A204.1 (cell line): ENCODE data around the gene PSMC1.

ENCODE experiments used
- FAIRE-seq: peaks from 2 replicates; lab custom pipeline; 2012; peaks lifted over from hg19 to GRCh38; lab: Jason Lieb, UNC

PSMC1 gene

GRCh38 chr14:90302529-90303303 lies 46.4 kb downstream of the PSMC1 start:
- FAIRE-seq: no peak

GRCh38 chr14:90303473-90303872 lies 47.1 kb downstream of the PSMC1 start:
- no peak for FAIRE-seq

GRCh38 chr14:90304502-90304901 lies 48.1 kb downstream of the PSMC1 start:
- no peak for FAIRE-seq

DNA sequence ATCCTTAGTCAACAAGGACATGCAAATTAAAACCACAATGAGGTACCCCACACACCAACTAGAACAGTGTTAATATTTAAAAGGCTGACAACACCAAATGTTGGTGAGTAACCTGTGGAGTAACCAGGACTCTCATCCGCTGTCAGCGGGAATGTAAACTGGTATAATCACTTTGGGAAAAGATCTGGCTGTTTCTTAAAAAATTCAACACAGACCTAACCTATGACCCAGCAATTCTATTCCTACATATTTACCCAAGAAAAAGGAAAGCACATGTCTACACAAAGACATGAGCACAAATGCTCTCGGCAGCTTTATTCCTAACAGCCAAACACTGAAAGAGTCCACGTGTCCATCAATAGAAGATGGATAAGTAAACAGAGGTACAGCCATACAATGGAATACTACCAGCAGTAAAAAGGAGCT lies 48.8 kb downstream of the PSMC1 start:
- FAIRE-seq: no peak

- FAIRE-seq: no peak
Measured at GRCh38 chr14:90308561-90308960, 52.2 kb downstream of the PSMC1 start.

GRCh38 chr14:90317286-90317685 lies 60.9 kb downstream of the PSMC1 start:
- no peak for FAIRE-seq

DNA sequence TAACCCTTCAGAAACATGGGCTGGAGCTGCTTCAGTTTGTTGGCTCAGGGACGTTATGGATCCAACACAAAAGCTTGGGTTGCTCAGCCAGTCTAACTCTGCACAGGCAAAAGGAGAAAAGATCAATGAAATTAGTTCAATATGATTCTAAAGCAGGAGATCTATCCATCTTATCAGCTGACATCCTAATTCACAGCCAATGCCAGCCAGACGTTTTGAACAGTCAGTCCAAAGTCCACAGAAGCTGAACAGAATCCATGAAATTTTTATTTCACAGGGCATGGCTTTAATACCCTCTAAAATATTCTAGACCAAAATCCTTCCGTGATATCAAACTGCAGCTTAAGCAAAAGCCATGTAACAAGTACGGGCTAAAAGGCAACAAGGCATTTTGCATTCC lies 61.7 kb downstream of the PSMC1 start:
- FAIRE-seq: no peak

GRCh38 chr14:90319173-90319572 lies 62.8 kb downstream of the PSMC1 start:
- no peak for FAIRE-seq

DNA sequence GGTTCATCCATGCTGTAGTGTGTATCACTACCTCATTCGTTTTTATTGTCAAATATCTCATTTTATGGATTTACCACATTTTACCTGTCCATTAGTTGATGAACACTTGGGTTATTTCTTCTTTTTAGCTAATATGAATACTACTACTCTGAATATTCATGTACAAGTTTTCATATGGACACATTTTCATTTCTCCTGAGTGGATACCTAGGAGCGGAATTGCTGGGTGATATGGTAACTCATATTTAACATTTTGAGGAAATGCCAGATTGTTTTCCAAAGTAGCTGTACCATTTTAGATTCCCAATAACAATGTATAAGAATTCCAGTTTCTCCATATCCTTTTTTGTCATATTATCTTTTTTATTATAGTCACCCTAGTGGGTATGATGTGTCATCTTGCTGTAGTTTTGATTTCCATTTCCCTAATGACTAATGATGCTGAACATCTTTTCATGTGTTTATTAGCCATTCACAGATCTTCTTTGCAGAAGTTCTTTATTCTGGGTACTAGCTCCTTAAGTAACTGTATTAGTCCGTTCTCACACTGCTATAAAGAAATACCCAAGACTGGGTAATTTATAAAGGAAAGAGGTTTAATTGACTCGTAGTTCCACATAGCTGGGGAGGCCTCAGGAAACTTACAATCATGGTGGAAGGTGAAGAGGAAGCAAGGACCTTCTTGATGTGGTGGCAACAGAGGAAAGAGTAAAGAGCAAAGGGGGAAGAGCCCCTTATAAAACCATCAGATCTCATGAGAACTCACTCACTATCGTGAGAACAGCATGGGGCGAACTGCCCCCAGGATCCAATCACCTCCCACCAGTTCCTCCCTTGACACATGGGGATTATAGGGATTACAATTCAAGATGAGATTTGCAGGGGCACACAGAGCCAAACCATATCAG lies 63.5 kb downstream of the PSMC1 start:
- FAIRE-seq: no peak

DNA sequence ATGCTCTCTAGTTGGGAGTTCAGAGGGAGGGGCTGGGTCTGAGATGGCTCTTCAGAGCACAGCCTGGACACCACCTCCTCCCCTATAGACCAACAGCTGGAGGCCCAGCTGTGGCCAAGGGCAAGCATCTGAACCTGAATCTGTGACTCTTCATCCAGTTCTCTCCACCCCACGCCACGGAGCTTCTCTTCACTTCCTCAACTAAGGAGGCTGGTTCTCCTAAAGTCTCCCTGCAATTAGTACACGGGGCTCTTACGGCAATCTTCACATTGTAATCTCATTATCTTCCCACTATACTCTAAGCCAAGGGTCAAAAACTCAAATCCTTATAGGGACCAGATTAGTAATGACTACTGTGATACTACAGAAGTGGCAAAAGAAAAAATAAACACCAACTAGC lies 65.5 kb downstream of the PSMC1 start:
- FAIRE-seq: no peak
